Central memory CD8-positive, alpha-beta T cell (primary cell): ENCODE data around the gene MAD1L1.

Experiments used
- ATAC-seq: fragments of 150-1000 bp; cut with Tn5 transposase; replicated peaks from 2 replicates; pipeline ENCODE4 v1.10.0; 2022; ENCODE audit warnings: mild to moderate bottlenecking, moderate FRiP score, moderate number of reproducible peaks; ENCODE audit not compliant: poor library complexity, severe bottlenecking; ENCODE audit errors: extremely low read depth
- DNase-seq, 2 donors: peaks; one replicate each; pipeline ENCODE4 v3.0.0; 2021; ENCODE audit warnings: low spot score in 2 of 2
- H3K27ac Mint-ChIP-seq: one replicate; pipeline ENCODE4 v1.8.0; 2022; ENCODE audit warnings: low read depth, mild to moderate bottlenecking, moderate library complexity, mixed read lengths
- H3K27me3 Mint-ChIP-seq: one replicate; pipeline ENCODE4 v1.8.0; 2022; ENCODE audit warnings: mixed read lengths
- H3K36me3 Mint-ChIP-seq: one replicate; pipeline ENCODE4 v1.8.0; 2022; ENCODE audit warnings: mild to moderate bottlenecking, moderate library complexity, mixed read lengths; ENCODE audit not compliant: insufficient read depth
- H3K4me1 Mint-ChIP-seq: one replicate; pipeline ENCODE4 v1.8.0; 2022; ENCODE audit warnings: mixed read lengths
- H3K4me3 Mint-ChIP-seq: one replicate; pipeline ENCODE4 v1.8.0; 2022; ENCODE audit warnings: mild to moderate bottlenecking, moderate library complexity, mixed read lengths
- H3K9me3 Mint-ChIP-seq: one replicate; pipeline ENCODE4 v1.8.0; 2022; ENCODE audit warnings: mixed read lengths

MAD1L1 gene

DNA sequence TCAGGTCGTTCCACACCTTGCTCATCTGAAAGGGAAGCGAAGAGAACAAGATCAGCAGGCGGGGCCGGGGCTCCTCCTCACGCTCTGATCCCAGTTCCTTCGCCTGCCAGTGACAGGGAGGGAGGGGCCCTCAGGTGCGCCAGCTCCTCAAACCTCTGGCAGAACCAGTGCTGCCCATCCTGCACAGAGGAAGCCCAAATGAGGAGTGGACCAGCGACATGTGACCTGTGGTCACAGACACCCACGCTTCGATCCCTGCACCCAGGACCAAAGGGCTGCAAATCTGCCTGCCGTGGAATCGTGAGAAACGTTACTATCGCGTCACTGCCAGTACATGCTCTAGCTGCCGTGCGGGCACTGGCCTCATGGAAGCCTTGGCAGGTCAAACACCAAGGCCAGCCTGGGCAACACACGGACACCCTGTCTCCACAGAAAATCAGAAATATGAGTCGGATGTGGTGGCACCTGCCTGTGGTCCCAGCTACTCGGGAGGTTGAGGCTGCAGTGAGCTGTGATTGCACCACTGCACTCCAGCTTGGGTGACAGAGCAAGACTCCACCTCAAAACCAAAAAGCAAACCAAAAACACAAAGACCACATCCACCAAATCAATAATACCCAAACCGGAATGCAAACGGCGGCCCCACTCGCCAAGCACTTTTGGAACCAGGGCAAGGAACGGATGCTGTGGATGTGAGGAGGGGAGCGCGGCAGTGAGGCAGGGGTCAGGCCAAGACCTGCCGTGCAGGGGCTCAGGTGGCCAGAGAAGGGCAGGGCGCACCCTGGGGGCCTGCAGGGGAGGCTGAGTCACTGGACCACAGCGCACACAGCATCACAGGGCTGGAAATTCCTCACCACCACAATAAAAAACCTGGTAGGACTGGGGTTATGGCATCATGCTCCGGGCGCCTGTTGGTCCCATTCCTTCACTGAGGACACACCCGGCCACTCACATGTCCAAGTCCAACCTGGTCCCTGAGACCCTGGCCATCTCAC, 22.7 kb upstream of the MAD1L1 start:
- H3K9me3 Mint-ChIP-seq = no peaks in the 10 kb centered on the region
- ATAC-seq = no peak
- H3K27me3 Mint-ChIP-seq = no peaks in the 10 kb centered on the region
- peaks cover 18% of the 10 kb centered on the region for H3K4me1 Mint-ChIP-seq
- H3K4me3 Mint-ChIP-seq = no peak overlapping the region
- peaks cover 5% of the 10 kb centered on the region for H3K36me3 Mint-ChIP-seq
- no peak for DNase-seq
- H3K27ac Mint-ChIP-seq = no peak overlapping the region

GRCh38 chr7:2254429-2255144, 21.8 kb upstream of the MAD1L1 start:
- no peak overlapping the region for H3K4me3 Mint-ChIP-seq
- H3K36me3 Mint-ChIP-seq = peaks cover 5% of the 10 kb centered on the region
- H3K27ac Mint-ChIP-seq = no peak overlapping the region
- peaks cover 13% of the 10 kb centered on the region for H3K4me1 Mint-ChIP-seq
- H3K27me3 Mint-ChIP-seq = no peaks in the 10 kb centered on the region
- H3K9me3 Mint-ChIP-seq = no peaks in the 10 kb centered on the region
- no peak for ATAC-seq
- no peak for DNase-seq

GRCh38 chr7:2253525-2254244, 20.9 kb upstream of the MAD1L1 start:
- no peaks in the 10 kb centered on the region for H3K27me3 Mint-ChIP-seq
- peaks cover 12% of the 10 kb centered on the region for H3K4me1 Mint-ChIP-seq
- DNase-seq (no peak), ATAC-seq (no peak)
- H3K9me3 Mint-ChIP-seq = no peaks in the 10 kb centered on the region
- H3K27ac Mint-ChIP-seq = peak overlapping the region; percentile 59
- H3K4me3 Mint-ChIP-seq = no peak overlapping the region
- peaks cover 6% of the 10 kb centered on the region for H3K36me3 Mint-ChIP-seq

- peaks cover 8% of the 10 kb centered on the region for H3K36me3 Mint-ChIP-seq
- no peak for ATAC-seq
- no peak for DNase-seq
- peak overlapping the region; percentile 59 for H3K27ac Mint-ChIP-seq
- H3K4me1 Mint-ChIP-seq = peaks cover 12% of the 10 kb centered on the region
- H3K4me3 Mint-ChIP-seq = no peak overlapping the region
- H3K27me3 Mint-ChIP-seq = no peaks in the 10 kb centered on the region
- H3K9me3 Mint-ChIP-seq = no peaks in the 10 kb centered on the region
Measured at GRCh38 chr7:2253021-2253420, 20.3 kb upstream of the MAD1L1 start.

DNA sequence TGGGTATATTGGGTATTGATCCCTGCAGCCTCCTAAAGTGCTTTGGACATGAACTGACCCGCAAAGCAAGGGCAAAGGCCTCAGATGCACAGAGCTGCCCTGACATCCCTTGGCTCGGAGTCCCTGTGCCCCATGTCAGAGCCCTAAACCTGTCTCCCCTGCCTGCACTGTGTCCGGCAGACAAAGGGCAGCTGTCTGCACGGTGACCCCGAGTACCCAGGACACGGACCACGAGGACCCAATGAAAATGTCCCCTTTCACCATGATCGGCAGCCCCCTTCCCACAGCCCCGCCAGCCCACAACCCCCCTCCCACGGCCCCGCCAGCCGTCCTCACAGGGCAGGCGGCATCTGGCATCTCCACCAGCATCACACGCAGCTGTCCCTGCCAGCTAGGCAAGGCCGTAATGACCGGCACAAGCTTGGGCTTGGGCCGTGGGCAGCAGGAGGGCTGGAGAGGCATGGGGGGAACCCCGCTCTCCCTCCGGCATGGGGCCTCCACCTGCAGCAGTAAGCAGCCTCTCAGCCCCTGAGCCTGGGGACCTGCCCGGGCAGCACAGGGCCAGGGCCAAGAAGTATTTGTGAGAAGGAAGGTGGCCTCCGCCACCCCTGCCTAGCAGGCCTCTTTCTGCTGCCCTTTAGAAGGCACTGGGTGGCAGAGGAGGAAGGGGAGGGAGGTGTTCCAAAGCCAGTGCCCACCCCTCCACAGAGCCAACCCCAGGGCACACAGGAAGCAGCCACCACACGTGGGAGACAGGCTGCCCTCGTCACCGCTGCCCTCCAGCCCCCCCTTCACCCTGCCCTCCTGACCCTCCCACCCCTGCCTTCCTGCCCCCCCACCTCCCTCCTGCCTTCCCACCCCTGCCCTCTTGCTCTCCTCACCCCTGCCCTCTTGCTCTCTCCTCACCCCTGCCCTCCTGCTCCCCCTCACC, 19.4 kb upstream of the MAD1L1 start:
- H3K9me3 Mint-ChIP-seq = no peaks in the 10 kb centered on the region
- ATAC-seq (no peak), DNase-seq (no peak)
- no peaks in the 10 kb centered on the region for H3K27me3 Mint-ChIP-seq
- H3K36me3 Mint-ChIP-seq = peaks cover 8% of the 10 kb centered on the region
- H3K4me1 Mint-ChIP-seq = peaks cover 12% of the 10 kb centered on the region
- no peak overlapping the region for H3K4me3 Mint-ChIP-seq
- no peak overlapping the region for H3K27ac Mint-ChIP-seq

GRCh38 chr7:2251381-2251780, 18.6 kb upstream of the MAD1L1 start:
- DNase-seq = no peak
- Mint-ChIP-seq H3K27me3 (no peaks in the 10 kb centered on the region), H3K9me3 (no peaks in the 10 kb centered on the region), H3K4me1 (peaks cover 12% of the 10 kb centered on the region), H3K27ac (no peak overlapping the region), H3K36me3 (peaks cover 8% of the 10 kb centered on the region), H3K4me3 (no peak overlapping the region)
- ATAC-seq = no peak

DNA sequence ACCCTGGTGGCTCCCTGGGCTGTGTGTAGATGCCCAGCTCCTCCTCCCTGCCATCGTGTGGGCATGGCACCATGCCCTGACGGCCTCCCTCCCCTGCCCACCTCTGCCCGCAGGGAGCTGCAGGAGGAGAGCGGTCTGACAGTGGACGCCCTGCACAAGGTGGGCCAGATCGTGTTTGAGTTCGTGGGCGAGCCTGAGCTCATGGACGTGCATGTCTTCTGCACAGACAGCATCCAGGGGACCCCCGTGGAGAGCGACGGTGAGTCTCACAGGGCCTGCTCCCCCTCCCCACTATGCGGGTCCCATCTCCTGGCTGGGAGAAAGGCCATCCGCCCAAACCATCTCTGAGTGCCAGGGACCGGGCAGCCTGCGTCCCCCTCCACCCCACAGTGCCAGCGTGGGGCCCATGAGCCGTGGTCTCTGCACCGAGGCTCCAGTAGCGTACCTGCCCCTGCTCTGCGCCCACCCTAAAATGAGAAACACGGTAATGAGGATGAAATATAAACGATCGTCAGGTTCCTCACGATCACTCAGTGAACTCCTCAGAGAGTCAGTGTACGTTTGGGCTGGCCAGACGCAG, 17.1 kb upstream of the MAD1L1 start:
- Mint-ChIP-seq H3K27ac (no peak overlapping the region), H3K4me3 (no peak overlapping the region), H3K9me3 (no peaks in the 10 kb centered on the region), H3K36me3 (peaks cover 8% of the 10 kb centered on the region), H3K27me3 (no peaks in the 10 kb centered on the region), H3K4me1 (peaks cover 16% of the 10 kb centered on the region)
- no peak for ATAC-seq
- no peak for DNase-seq

- Mint-ChIP-seq H3K4me3 (no peak overlapping the region), H3K4me1 (peaks cover 16% of the 10 kb centered on the region), H3K27ac (peak overlapping the region; percentile 52), H3K9me3 (no peaks in the 10 kb centered on the region), H3K27me3 (no peaks in the 10 kb centered on the region), H3K36me3 (peaks cover 8% of the 10 kb centered on the region)
- no peak for DNase-seq
- ATAC-seq = no peak
Measured at GRCh38 chr7:2248984-2249694, 16.4 kb upstream of the MAD1L1 start.

GRCh38 chr7:2247141-2247995, 14.6 kb upstream of the MAD1L1 start:
- DNase-seq = no peak
- Mint-ChIP-seq H3K27ac (no peak overlapping the region), H3K4me3 (no peak overlapping the region), H3K36me3 (peaks cover 11% of the 10 kb centered on the region), H3K27me3 (no peaks in the 10 kb centered on the region), H3K4me1 (peaks cover 16% of the 10 kb centered on the region), H3K9me3 (no peaks in the 10 kb centered on the region)
- no peak for ATAC-seq

DNA sequence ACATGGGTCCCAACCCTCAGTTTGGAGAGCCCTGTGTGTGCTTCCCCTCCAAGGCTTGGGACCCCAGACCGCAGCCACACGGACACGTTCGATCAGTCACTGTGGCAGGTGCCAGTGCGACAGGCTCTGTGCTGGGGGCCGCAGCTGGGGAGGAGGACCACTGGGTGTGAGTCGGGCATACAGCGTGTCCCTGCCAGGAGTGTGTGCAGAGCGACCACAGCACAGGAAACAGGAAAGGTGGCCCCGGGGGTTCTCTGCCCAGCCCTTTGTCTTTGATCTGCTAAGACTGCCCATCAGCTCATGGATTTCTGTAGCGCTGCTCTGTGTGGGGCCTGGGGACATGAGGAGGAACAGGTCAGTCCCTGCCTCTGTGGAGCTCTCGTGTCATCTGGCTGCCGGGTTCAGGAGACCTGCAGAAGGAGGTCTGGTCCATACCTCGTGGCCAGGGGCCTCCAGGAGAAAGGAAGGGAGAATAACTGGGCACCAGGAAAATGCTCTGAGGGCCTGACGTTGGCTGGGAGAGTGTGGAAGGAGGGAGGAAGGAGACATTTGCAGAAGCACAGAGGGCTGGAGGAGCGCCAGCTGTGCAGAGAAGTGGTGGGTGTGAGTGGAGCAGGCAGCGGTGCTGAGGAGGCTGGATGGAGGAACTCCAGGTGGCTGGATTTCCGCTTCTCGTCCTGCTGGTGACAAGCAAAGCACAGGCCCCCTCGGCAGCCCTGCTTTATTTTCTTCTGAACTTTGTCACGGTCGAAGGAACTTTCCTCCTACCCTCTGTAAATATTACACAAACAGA, 13.3 kb upstream of the MAD1L1 start:
- H3K9me3 Mint-ChIP-seq = no peaks in the 10 kb centered on the region
- DNase-seq = no peak
- H3K4me3 Mint-ChIP-seq = no peak overlapping the region
- H3K27ac Mint-ChIP-seq = peak overlapping the region; percentile 27
- no peaks in the 10 kb centered on the region for H3K27me3 Mint-ChIP-seq
- H3K4me1 Mint-ChIP-seq = peaks cover 16% of the 10 kb centered on the region
- H3K36me3 Mint-ChIP-seq = peaks cover 10% of the 10 kb centered on the region
- ATAC-seq = no peak
